ENCODE measurements around the gene LTB. TPM values are rescaled to one million over a fixed set of nuclear protein-coding genes. Genes with fewer than 3 reads are reported as not detected.

LTB gene
- total and polyA plus RNA-seq, 2 of the 4 experiments (the other 2 are of a cell fraction): not detected

DNA sequence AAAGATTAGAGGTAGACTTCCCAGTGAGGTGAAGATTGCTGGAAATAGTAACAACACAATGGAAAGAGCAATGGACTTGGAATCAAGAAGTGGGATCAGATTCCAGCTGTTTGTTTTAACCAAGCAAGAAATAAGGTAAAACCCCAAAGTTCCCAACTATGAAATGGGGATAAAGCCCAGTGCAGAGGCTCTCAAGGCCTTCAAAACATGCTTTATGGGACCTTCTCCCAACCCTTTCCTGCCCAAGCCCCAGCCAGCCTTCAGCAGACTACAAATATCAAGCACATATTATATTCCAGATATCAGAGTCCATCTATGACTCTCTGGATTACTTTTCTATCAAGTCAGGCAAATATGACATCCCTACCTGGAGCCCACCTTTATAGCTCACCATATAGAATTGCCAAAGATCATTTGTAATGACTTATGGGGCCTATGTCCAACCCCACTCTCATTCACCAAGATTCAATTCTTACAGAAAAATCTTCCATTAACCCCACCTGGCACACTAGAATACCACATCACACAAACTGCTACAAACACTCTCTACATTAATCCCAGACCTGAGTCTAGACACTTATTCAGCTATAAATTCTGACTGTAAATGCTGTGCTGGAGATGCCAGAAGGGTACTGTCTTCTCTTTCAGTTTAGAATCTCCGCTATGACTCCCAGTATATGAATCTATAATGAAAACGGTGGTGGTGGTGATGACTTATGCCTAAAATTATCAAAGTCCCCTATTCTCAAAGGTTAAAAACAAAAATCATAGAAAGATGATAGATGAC, 46.5 kb downstream of the LTB start (continued):
- TF ChIP-seq CEBPB (IDR thresholded peaks at IDR 0.05; ENCODE audit: low read depth, low read length): no peak

DNA sequence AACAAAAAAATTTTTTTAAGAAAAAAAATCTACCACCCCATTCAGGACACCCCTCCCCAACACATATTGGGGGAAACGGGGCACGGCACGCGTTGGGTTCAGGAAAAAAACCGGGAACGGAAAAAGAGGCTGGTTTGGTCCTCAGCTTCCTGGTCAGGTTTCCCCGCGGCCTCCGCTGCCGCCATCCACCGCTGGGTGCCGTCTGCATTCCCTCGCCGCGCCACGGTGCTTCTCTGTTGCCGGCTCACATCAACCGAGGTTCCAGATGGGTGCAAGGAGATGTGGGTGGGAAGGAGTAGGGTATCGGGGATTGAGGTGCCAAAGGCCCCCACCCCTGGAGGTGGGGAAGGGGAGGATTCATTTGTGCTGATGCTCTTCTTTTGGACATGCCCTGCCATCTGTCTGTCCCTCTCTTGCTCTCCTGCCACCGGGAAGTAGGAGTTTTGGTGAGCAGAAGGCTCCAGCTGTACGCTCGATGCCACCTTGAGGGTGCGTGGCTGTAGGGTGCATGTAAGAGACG, 47.6 kb downstream of the LTB start:
- BruUV-seq (replicated peaks): no TSS peak
- TF ChIP-seq RCOR1 (IDR thresholded peaks at IDR 0.05; ENCODE audit: insufficient replicate concordance, low read length): no peak
- TF ChIP-seq MAFK (IDR thresholded peaks at IDR 0.05; ENCODE audit: low read depth, low read length): no peak
- no peak for TF ChIP-seq RFX5 (IDR thresholded peaks at IDR 0.05; ENCODE audit: low read depth, low read length)
- no peak for TF ChIP-seq MXI1 (IDR thresholded peaks at IDR 0.05; ENCODE audit: borderline replicate concordance, low read depth, low read length)
- TF ChIP-seq MAZ (IDR thresholded peaks at IDR 0.05; ENCODE audit: borderline replicate concordance, low read depth, low read length): no peak
- TF ChIP-seq CHD1 (IDR thresholded peaks at IDR 0.05; ENCODE audit: low read depth, low read length): no peak
- TF ChIP-seq CEBPB (IDR thresholded peaks at IDR 0.05; ENCODE audit: low read depth, low read length): no peak
- TF ChIP-seq BHLHE40 (IDR thresholded peaks at IDR 0.05; ENCODE audit: low read depth, low read length): no peak
- no peak for TF ChIP-seq RAD21 (IDR thresholded peaks at IDR 0.05; ENCODE audit: low read length)
- no peak for TF ChIP-seq SMC3 (IDR thresholded peaks at IDR 0.05; ENCODE audit: low read depth, low read length)
- no peak for TF ChIP-seq POLR2A (IDR thresholded peaks at IDR 0.05; ENCODE audit: low read depth, low read length)
- TF ChIP-seq, protein P1, sequence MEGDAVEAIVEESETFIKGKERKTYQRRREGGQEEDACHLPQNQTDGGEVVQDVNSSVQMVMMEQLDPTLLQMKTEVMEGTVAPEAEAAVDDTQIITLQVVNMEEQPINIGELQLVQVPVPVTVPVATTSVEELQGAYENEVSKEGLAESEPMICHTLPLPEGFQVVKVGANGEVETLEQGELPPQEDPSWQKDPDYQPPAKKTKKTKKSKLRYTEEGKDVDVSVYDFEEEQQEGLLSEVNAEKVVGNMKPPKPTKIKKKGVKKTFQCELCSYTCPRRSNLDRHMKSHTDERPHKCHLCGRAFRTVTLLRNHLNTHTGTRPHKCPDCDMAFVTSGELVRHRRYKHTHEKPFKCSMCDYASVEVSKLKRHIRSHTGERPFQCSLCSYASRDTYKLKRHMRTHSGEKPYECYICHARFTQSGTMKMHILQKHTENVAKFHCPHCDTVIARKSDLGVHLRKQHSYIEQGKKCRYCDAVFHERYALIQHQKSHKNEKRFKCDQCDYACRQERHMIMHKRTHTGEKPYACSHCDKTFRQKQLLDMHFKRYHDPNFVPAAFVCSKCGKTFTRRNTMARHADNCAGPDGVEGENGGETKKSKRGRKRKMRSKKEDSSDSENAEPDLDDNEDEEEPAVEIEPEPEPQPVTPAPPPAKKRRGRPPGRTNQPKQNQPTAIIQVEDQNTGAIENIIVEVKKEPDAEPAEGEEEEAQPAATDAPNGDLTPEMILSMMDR (conservative IDR thresholded peaks at IDR 0.05; ENCODE audit: low read depth, low read length): no peak
- TF ChIP-seq, protein P2, sequence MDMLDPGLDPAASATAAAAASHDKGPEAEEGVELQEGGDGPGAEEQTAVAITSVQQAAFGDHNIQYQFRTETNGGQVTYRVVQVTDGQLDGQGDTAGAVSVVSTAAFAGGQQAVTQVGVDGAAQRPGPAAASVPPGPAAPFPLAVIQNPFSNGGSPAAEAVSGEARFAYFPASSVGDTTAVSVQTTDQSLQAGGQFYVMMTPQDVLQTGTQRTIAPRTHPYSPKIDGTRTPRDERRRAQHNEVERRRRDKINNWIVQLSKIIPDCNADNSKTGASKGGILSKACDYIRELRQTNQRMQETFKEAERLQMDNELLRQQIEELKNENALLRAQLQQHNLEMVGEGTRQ (IDR thresholded peaks at IDR 0.05; ENCODE audit: low read depth, low read length): no peak

More for the DNA sequence above, 47.6 kb downstream of the LTB start:
- Histone ChIP-seq H2AK5ac (ENCODE audit: low read depth, low read length) (no peak overlapping the region), H2BK120ac (ENCODE audit: low read depth, low read length) (no peak overlapping the region), H2AK9ac (replicated peaks; ENCODE audit: low read depth, low read length, poor library complexity) (no peak overlapping the region), H3K23ac (ENCODE audit: low read depth, low read length) (no peak overlapping the region; the same call in 1 of the 2 replicates), H3K4ac (ENCODE audit: low read depth, low read length) (no peak overlapping the region), H2BK5ac (ENCODE audit: low read depth, low read length, poor library complexity, severe bottlenecking) (no peak overlapping the region), H2AFZ (replicated peaks; ENCODE audit: low read length, poor library complexity) (no peak overlapping the region), H3K4me2 (ENCODE audit: low read depth, low read length) (no peak overlapping the region), H3K9ac (ENCODE audit: low read depth, low read length) (no peak overlapping the region), H3K18ac (ENCODE audit: low read depth, low read length) (no peak overlapping the region), H3K56ac (ENCODE audit: extremely low read depth, insufficient read depth, low read length) (no peak overlapping the region), H2BK20ac (ENCODE audit: low read depth, low read length) (no peak overlapping the region), H4K91ac (ENCODE audit: insufficient read depth, low read depth, low read length) (no peak overlapping the region), H3K79me1 (ENCODE audit: low read depth in 1 of 2, low read length in 2 of 2) (peaks cover 44 to 79% of the 10 kb centered on the region in 2 experiments), H2BK15ac (ENCODE audit: low read depth, low read length) (no peak overlapping the region), H3K27me3 (ENCODE audit: control insufficient read depth, insufficient read depth, low read length) (no peaks in the 10 kb centered on the region), H4K8ac (ENCODE audit: low read depth in 2 of 2, low read length in 2 of 2) (no peak overlapping the region), H3K36me3 (ENCODE audit: control insufficient read depth, insufficient read depth, low read length) (peaks cover 81% of the 10 kb centered on the region), H4K5ac (ENCODE audit: low read depth, low read length) (no peak overlapping the region), H3K14ac (replicated peaks; ENCODE audit: low read depth, low read length) (no peak overlapping the region), H3K9me3 (ENCODE audit: control insufficient read depth, insufficient read depth, low read length) (no peaks in the 10 kb centered on the region), H3K4me3 (ENCODE audit: insufficient read depth, low read depth, low read length) (no peak overlapping the region), H3K4me1 (ENCODE audit: control insufficient read depth, insufficient read depth, low read length) (peaks cover 4% of the 10 kb centered on the region; the same call in 1 of the 2 replicates), H4K20me1 (ENCODE audit: insufficient read depth, low read length) (peaks cover 89% of the 10 kb centered on the region), H3K9me1 (ENCODE audit: insufficient read depth, low read length) (0 out of 2 replicates have a peak, but pooled peaks cover 11% of the 10 kb centered on the region), H3K27ac (ENCODE audit: insufficient read depth, low read length) (no peak overlapping the region)
- ATAC-seq (ENCODE audit: low read depth) (no peak), DNase-seq (no peak)
- dilution Hi-C loops (cut with HindIII; ENCODE audit: low sequenced_read_pairs, unreplicated experiment): no loop called here
- in situ Hi-C loops (cut with MboI; ENCODE audit: low sequenced_read_pairs): no loop called here
- ChIA-PET POLR2A (ENCODE audit: unreplicated experiment) (no interaction called here), CTCF (no interaction called here)
- 96% methylated on average over 12 of the region's 24 CpGs; no CpG with 5 or more reads in 1 of the 2 experiments for WGBS, 2 experiments (ENCODE audit: extremely low coverage in 2 of 2, insufficient read length in 1 of 2)
- intact Hi-C loops (cut with micrococcal nuclease): no loop called here
